Natural killer cell treated with Interleukin-12 subunit alpha and Interleukin-12 subunit beta and Interleukin-15 and Interleukin-18, amount 100 ng/mL, for 72 hours (primary cell): ENCODE measurements around the gene ACADL. TPM values are rescaled to one million over a fixed set of nuclear protein-coding genes. Genes with fewer than 3 reads are reported as not detected.

ENCODE experiments used
- ATAC-seq, 2 donors: fragments of 150-1000 bp; cut with Tn5 transposase in 1 of 2; sonication (Bioruptor Pico), chemical (Tn5 transposase) in 1 of 2; 2 replicates each; pipeline ENCODE4 v1.10.0; 2021
- DNase-seq: peaks from one replicate; pipeline ENCODE4 v3.0.0; 2022; ENCODE audit warnings: low spot score
- H3K27ac Mint-ChIP-seq, 2 donors: 1 replicate in 1 of 2; 2 replicates in 1 of 2; pipeline ENCODE4 v1.8.0; 2022; ENCODE audit warnings: mixed read lengths in 2 of 2, mild to moderate bottlenecking in 1 of 2, moderate library complexity in 1 of 2
- H3K27me3 Mint-ChIP-seq, 2 donors: 1 replicate in 1 of 2; 2 replicates in 1 of 2; pipeline ENCODE4 v1.8.0; 2022; ENCODE audit warnings: mixed read lengths in 2 of 2
- H3K36me3 Mint-ChIP-seq: one replicate; pipeline ENCODE4 v1.8.0; 2022; ENCODE audit warnings: mixed read lengths
- H3K4me1 Mint-ChIP-seq, 2 donors: 1 replicate in 1 of 2; 2 replicates in 1 of 2; pipeline ENCODE4 v1.8.0; 2022; ENCODE audit warnings: low read depth in 2 of 2, mixed read lengths in 2 of 2, mild to moderate bottlenecking in 1 of 2
- H3K4me3 Mint-ChIP-seq: one replicate; pipeline ENCODE4 v1.8.0; 2022; ENCODE audit warnings: mixed read lengths
- H3K9me3 Mint-ChIP-seq: 2 replicates; pipeline ENCODE4 v1.8.0; 2022; ENCODE audit warnings: mixed read lengths
- total RNA-seq, 2 donors: library from RNA; stranded (reverse); gene quantifications; one replicate each; pipeline ENCODE4 v1.2.3, GENCODE V29; 2022

The ACADL gene
- total RNA-seq, 2 donors from 2014 or later: not detected

- no peaks in the 10 kb centered on the region for H3K9me3 Mint-ChIP-seq
- H3K4me3 Mint-ChIP-seq: no peak overlapping the region
- DNase-seq: no peak
- no peaks in the 10 kb centered on the region for H3K36me3 Mint-ChIP-seq
- peaks cover 0 to 4% of the 10 kb centered on the region in 2 donors for H3K4me1 Mint-ChIP-seq
- H3K27ac Mint-ChIP-seq: no peak overlapping the region
- peaks cover 29 to 32% of the 10 kb centered on the region in 2 donors for H3K27me3 Mint-ChIP-seq
- ATAC-seq: no peak
Observed at GRCh38 chr2:210228586-210228985, 3.3 kb upstream of the ACADL start.

DNA sequence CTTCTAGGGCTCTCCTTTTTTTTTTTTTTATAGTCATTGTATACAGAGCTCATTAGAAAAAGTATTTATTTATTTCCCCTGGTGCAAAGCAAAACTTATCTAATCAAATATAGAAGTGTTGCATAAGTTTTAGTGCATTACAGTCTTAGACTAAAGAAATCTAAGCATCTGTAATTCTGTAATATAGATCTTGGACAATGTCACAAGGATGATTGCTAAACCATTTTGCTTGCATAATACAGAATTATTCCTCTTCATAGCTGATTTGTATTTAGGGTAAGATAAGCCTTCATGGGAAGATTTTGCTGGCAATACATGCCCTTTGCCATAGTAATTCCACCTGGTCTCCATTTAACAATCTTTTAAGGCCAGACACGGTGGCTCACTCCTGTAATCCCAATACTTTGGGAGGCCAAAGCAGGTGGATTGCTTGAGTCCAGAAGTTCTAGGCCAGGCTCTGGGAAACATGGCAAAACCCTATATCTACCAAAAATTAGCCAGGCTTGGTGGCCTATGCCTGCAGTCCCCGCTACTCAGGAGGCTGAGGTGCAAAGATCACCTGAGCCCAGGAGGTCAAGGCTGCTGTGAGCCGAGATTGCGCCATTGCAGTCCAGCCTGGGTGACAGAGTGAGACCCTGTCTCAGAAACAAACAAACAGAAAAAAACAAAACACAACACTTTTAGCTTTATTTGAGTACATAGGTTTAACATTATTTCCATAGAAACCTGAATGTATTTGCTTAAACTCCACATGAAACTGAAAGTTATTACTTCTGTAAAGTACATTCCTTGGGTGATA is 2.2 kb upstream of the ACADL start:
- Mint-ChIP-seq H3K4me1 (peaks cover 0 to 4% of the 10 kb centered on the region in 2 donors), H3K27ac (no peak overlapping the region), H3K9me3 (no peaks in the 10 kb centered on the region), H3K4me3 (no peak overlapping the region), H3K27me3 (peaks cover 28 to 33% of the 10 kb centered on the region in 2 donors), H3K36me3 (no peaks in the 10 kb centered on the region)
- ATAC-seq (no peak), DNase-seq (no peak)

- peaks cover 0 to 4% of the 10 kb centered on the region in 2 donors for H3K4me1 Mint-ChIP-seq
- H3K9me3 Mint-ChIP-seq: no peaks in the 10 kb centered on the region
- H3K27ac Mint-ChIP-seq: no peak overlapping the region
- no peak for ATAC-seq
- no peak for DNase-seq
- no peaks in the 10 kb centered on the region for H3K36me3 Mint-ChIP-seq
- H3K27me3 Mint-ChIP-seq: peaks cover 25 to 43% of the 10 kb centered on the region in 2 donors
- no peak overlapping the region for H3K4me3 Mint-ChIP-seq
Observed at GRCh38 chr2:210226223-210226622, 976 bp upstream of the ACADL start.

GRCh38 chr2:210224591-210224940 is 681 bp downstream of the ACADL start:
- Mint-ChIP-seq H3K36me3 (no peaks in the 10 kb centered on the region), H3K4me3 (no peak overlapping the region), H3K27ac (no peak overlapping the region), H3K9me3 (no peaks in the 10 kb centered on the region), H3K27me3 (peaks cover 24 to 43% of the 10 kb centered on the region in 2 donors), H3K4me1 (peaks cover 0 to 4% of the 10 kb centered on the region in 2 donors)
- DNase-seq (no peak), ATAC-seq (peak in 1 of 2 donors; percentile 40)

DNA sequence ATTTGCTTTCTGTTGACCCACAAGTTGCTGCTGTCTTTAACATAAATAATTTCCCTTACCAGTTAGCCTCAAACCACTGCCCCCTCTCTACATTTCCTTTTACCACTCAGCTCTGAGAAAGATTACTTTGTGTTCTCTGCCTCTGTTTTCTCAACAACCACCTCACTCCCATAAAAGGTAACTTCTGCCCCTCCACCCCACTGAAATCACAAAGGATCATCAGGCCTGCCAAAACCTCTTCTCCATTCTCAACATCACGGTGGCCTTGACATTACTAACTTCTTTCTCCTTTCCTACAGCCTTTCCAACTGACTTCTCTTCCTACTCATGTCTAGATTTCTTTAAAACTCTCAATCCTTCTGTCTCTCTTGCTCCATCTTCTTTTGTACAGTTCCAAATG is 10.1 kb downstream of the ACADL start:
- H3K4me3 Mint-ChIP-seq: no peak overlapping the region
- no peaks in the 10 kb centered on the region for H3K36me3 Mint-ChIP-seq
- no peak overlapping the region for H3K27ac Mint-ChIP-seq
- peaks cover 7 to 9% of the 10 kb centered on the region in 2 donors for H3K27me3 Mint-ChIP-seq
- DNase-seq: no peak
- no peaks in the 10 kb centered on the region for H3K4me1 Mint-ChIP-seq
- H3K9me3 Mint-ChIP-seq: no peaks in the 10 kb centered on the region
- ATAC-seq: no peak

GRCh38 chr2:210210185-210210584 is 15.1 kb downstream of the ACADL start:
- Mint-ChIP-seq H3K9me3 (no peaks in the 10 kb centered on the region), H3K27me3 (peaks cover 11 to 17% of the 10 kb centered on the region in 2 donors), H3K4me1 (no peaks in the 10 kb centered on the region), H3K4me3 (no peak overlapping the region), H3K27ac (no peak overlapping the region), H3K36me3 (no peaks in the 10 kb centered on the region)
- ATAC-seq: no peak
- DNase-seq: no peak

DNA sequence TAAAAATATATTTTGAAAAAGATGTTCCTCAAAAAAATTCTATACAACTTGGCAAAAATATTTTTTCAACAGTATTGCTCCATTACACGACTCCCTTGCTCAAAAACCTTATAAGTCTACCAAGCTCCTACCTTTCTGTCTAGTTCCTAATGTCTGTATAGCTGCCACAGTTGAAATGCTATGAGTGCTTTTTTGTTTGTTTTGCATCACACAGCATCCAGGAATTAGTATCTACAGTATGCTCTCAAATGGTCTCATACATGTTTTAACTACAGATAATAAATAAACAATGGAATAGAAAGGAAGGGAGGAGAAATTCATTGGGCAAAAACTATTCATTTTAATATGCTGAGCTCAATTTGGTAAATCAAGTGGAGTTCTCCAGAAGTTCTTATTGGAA is 17.3 kb downstream of the ACADL start:
- ATAC-seq (no peak), DNase-seq (no peak)
- H3K36me3 Mint-ChIP-seq: no peaks in the 10 kb centered on the region
- no peaks in the 10 kb centered on the region for H3K4me1 Mint-ChIP-seq
- peaks cover 17 to 21% of the 10 kb centered on the region in 2 donors for H3K27me3 Mint-ChIP-seq
- no peak overlapping the region for H3K27ac Mint-ChIP-seq
- no peaks in the 10 kb centered on the region for H3K9me3 Mint-ChIP-seq
- H3K4me3 Mint-ChIP-seq: no peak overlapping the region

DNA sequence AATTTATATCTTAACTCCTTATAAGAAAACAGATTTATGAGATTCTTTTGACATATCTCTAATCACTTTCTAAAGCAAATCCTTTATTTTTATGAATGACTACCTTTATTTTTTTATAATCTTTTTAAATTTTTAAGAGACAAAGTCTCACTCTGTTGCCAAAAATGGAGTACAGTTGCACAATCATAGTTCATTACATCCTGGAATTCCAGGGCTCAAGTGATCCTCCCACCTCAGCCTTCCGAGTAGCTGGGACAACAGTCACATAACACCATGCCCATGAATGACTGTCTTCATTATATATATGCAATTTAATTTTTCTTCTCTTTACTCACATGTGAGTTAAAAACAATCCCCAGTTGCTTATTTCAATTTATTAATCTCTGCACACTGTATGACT is 21.7 kb downstream of the ACADL start:
- DNase-seq: no peak
- Mint-ChIP-seq H3K27ac (no peak overlapping the region), H3K4me3 (no peak overlapping the region), H3K9me3 (no peaks in the 10 kb centered on the region), H3K36me3 (no peaks in the 10 kb centered on the region), H3K4me1 (no peaks in the 10 kb centered on the region), H3K27me3 (peaks cover 22 to 36% of the 10 kb centered on the region in 2 donors)
- ATAC-seq: no peak

- ATAC-seq (no peak), DNase-seq (no peak)
- H3K4me1 Mint-ChIP-seq: no peaks in the 10 kb centered on the region
- H3K27ac Mint-ChIP-seq: no peak overlapping the region
- H3K4me3 Mint-ChIP-seq: no peak overlapping the region
- H3K27me3 Mint-ChIP-seq: peaks cover 22 to 34% of the 10 kb centered on the region in 2 donors
- no peaks in the 10 kb centered on the region for H3K9me3 Mint-ChIP-seq
- H3K36me3 Mint-ChIP-seq: no peaks in the 10 kb centered on the region
Observed at GRCh38 chr2:210203147-210203546, 22.1 kb downstream of the ACADL start.

DNA sequence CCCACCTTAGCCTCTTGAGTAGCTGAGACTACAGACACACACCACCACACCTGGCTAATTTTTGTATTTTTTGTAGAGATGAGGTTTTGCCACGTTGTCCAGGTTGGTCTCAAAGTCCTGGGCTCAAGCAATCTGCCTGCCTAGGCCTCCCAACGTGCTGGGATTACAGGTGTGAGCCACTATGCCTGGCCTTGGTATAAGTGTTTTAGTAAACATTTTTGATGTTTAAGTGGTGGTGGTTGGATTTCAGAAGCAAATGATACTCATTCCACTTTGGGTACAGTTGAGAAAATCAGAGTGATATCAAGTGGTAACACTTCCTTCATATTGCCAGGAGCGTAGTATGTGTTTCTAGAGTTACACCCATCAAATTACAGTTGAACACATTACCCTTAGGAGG is 25.4 kb downstream of the ACADL start:
- Mint-ChIP-seq H3K27ac (no peak overlapping the region), H3K4me1 (no peaks in the 10 kb centered on the region), H3K36me3 (no peaks in the 10 kb centered on the region), H3K9me3 (no peaks in the 10 kb centered on the region), H3K27me3 (peaks cover 11 to 19% of the 10 kb centered on the region in 2 donors), H3K4me3 (no peak overlapping the region)
- ATAC-seq: no peak
- no peak for DNase-seq

DNA sequence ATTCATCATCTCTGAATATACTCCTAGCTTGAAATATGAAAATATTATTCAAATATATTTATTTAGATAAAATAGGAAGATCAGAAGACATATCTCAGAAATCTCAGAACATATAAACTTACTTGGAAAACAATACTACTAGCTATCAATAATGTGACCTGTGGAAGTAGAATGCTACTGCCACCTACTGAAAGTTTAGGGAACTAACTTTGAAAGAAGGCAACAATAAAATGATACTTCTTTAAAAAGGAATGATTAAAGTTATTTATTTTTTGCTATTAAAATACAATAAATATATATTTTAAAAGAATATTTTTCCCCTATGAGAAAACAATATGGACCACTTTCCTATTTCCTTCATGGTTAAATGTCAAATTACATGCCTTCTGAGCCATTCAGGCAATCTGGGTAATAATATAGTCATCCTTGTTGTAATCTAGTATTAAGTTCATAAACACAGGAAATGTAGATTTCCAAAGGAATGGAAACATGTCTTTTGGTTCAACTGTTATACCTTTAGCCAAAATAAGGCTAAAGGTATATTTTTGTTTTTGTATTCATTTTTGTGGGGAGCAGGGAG is 26.0 kb downstream of the ACADL start:
- H3K27ac Mint-ChIP-seq: no peak overlapping the region
- DNase-seq (no peak), ATAC-seq (no peak)
- H3K36me3 Mint-ChIP-seq: no peaks in the 10 kb centered on the region
- H3K9me3 Mint-ChIP-seq: no peaks in the 10 kb centered on the region
- H3K4me3 Mint-ChIP-seq: no peak overlapping the region
- H3K4me1 Mint-ChIP-seq: no peaks in the 10 kb centered on the region
- H3K27me3 Mint-ChIP-seq: peaks cover 11 to 19% of the 10 kb centered on the region in 2 donors

DNA sequence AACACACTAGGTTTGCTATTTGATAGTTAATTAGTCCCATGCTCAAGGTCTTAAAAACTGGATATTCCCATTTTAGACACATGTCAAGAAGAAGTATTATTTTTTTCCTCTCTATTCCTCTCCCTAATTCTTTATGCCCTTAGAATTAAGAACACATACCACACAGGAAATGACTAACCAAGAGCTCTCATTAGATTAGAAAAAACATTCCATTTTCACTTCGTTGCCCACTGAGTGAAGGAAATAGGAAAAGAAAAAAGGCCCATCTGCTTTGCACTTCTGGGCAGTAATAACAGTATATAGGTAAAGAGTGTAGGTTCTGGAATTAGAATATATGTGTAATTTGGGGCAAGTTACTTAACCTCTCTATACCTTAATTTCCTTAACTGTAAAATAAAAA is 26.9 kb downstream of the ACADL start:
- no peaks in the 10 kb centered on the region for H3K4me1 Mint-ChIP-seq
- ATAC-seq (no peak), DNase-seq (no peak)
- no peak overlapping the region for H3K4me3 Mint-ChIP-seq
- H3K36me3 Mint-ChIP-seq: no peaks in the 10 kb centered on the region
- no peaks in the 10 kb centered on the region for H3K9me3 Mint-ChIP-seq
- peaks cover 7 to 19% of the 10 kb centered on the region in 2 donors for H3K27me3 Mint-ChIP-seq
- H3K27ac Mint-ChIP-seq: no peak overlapping the region

DNA sequence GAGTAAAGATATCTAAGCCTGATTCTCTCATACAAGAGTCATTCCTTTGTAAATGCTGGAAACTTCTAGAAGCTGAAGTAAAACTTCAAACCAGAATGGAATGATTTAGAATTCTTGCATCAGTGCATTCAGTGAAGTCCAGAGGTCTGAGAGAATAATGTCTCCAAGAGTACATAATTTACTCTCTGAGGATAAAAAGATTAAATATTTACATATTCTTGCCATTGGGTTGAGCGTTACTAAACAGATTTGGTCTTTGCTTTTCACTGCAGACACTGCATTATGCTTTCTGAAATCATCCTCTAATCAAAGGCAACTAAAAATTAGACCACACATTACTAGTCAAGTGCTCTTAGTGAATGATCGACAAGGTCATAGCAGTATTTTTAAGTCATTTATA is 27.5 kb downstream of the ACADL start:
- no peaks in the 10 kb centered on the region for H3K9me3 Mint-ChIP-seq
- H3K4me1 Mint-ChIP-seq: no peaks in the 10 kb centered on the region
- H3K27ac Mint-ChIP-seq: no peak overlapping the region
- no peak for DNase-seq
- no peaks in the 10 kb centered on the region for H3K36me3 Mint-ChIP-seq
- peaks cover 3 to 13% of the 10 kb centered on the region in 2 donors for H3K27me3 Mint-ChIP-seq
- H3K4me3 Mint-ChIP-seq: no peak overlapping the region
- ATAC-seq: no peak

DNA sequence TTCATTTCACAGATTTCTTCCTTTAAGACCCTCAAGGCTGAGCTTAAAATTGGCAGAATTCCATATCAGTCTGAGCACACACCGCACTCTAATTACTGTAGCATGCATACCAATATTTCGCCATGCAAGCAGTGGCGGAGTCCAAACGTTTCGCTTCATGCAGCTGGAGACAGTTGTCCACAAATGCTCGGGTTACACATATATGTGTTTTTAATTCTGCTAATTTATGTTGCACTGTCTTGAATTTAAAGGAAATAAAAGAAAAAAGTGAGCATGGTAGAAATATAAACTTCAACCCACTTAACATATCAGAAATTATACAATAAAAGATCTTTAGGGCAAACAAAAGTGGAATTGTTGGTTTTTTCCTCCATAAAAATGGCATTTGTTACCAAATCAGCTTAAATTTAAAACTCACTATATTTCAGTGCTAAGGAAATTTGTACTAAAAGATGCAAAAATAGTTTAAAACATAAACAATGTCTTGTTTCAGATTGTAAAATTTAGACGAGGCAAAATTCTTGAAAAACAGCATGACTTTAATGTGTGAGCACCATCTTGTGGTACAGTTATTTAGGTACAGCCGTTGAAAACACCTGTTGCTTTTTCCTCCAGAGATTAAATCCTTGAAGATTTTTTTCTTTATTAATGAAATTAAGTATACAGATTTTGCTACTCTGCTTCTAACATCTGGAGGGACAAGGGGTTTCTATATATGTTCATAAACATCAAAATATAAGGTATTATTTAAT is 30.0 kb downstream of the ACADL start:
- Mint-ChIP-seq H3K27ac (no peak overlapping the region), H3K27me3 (peaks cover 0 to under 1% of the 10 kb centered on the region in 2 donors), H3K4me3 (no peak overlapping the region), H3K4me1 (no peaks in the 10 kb centered on the region), H3K9me3 (no peaks in the 10 kb centered on the region), H3K36me3 (no peaks in the 10 kb centered on the region)
- no peak for DNase-seq
- no peak for ATAC-seq
